HG03139 (cell line): ENCODE results near the gene GNAL.
A peak's percentile ranks its signal among the peaks of the same experiment; 100 is the strongest.

Source experiments
- ATAC-seq: cut with Tn5 transposase; IDR thresholded peaks from one replicate; pipeline ENCODE4 v1.9.1; 2021; ENCODE audit not compliant: unreplicated experiment

GNAL gene

DNA sequence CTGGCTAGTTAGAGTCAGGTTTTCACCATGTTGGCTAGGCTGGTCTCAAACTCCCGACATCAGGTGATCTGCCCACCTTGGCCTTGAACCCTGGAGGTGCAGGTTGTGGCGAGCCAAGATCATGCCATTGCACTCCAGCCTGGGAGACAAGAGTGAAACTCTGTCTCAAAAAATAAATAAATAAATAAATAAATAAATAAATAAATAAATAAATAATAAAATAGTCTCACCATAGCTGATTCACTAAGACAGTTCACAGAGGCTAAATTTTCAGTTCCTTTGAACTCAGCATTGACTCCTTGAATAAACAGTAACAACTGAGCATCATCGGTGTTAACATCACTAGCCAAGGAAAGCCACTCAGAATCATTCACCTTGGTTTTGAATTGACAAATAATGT, 32.7 kb downstream of the GNAL start:
- no peak for ATAC-seq

DNA sequence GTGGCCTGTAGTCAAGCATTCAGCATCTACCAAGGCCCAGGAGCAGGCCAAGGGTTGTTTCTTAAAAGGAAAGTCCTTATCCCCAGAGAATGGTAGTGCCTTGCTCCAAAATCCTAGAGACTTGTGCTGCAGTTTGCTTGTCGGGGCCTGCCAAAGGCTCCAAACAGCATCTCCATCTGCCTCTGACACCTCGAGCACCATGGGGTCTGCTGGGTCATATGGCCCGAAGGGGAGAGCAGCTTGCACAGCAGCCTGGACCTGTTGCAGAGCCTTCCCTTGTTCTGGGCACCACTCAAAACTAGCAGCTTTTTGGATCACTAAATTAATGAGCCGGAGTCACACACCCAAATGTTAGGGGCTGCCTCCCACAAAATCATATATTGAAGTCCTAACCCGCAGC, 35.7 kb downstream of the GNAL start:
- no peak for ATAC-seq

DNA sequence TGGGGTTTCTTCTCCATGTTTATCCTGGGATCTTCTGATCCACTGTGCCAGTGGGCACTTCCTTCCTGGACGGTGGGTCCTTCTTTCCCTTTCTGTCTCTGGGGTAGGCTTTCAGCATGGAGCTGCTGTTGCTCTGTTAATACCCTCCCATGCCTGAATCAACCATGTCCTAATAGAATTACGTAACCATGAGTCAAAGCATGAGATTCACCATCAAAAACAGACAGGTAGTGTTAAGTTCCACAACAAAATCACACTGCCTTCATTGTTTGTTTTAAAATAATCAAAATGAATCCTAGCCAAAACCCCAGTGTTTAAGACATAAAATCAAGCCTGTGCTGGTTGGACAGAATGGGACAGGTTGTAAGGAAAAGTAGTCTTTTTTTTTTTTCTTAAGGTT, 37.5 kb downstream of the GNAL start:
- no peak for ATAC-seq

DNA sequence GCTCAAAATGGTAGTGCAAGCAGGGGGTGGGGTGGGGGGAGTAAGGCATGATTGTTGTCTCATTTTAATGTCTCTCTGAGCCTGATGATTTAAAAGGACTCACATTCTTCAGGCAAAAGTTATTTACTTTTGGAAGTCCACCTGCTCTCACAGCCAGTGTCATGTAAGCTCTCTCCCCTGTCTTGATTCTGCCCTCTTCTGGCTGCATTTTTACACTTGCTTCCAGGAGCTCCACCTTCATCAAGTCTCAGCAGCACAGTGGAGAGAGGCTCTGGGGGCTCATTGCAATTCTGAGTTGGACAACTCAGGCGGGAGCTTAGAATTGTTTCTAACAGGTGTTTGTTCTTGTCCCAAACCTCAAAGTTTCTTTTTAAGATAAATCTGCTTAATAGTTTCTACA, 39.2 kb downstream of the GNAL start:
- no peak for ATAC-seq

DNA sequence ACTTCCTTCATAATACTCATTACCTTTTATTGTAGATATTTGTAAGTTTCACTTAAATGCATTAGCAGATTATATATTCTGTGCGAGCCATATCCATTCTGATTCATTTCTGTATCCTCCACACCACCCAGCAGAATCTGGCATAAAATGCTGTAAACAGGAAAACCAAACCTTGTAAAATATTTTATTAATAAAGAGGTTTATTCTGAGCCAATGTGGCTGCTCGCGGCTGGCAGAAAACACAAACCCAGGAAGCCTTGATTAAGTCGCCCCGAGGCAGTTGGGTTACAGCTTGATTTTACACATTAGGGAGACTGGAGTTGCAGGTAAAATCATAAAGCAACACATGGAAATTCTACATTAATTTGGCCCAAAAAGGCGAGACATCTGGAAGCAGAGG, 40.5 kb downstream of the GNAL start:
- no peak for ATAC-seq

DNA sequence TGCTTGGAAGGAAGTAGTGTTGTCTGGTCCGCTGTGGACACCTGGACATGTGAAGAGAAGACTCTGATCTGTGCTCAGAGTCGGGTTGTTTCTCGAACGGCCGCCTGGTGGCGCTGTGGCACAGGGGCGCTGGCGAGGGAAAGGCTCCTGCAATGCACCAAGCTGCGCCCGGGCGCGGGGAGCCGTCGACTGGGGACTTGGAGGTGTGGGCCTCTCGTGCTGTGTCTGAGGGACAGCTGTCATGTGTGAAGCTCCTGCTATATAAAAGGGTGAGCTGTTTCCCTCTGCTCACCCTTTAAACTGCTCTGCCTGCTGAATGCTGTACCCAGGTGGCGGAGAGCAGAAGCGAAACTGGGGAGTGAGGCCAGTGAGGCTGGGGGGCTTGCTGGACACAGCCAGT, 44.0 kb downstream of the GNAL start:
- peak; percentile 60 for ATAC-seq

DNA sequence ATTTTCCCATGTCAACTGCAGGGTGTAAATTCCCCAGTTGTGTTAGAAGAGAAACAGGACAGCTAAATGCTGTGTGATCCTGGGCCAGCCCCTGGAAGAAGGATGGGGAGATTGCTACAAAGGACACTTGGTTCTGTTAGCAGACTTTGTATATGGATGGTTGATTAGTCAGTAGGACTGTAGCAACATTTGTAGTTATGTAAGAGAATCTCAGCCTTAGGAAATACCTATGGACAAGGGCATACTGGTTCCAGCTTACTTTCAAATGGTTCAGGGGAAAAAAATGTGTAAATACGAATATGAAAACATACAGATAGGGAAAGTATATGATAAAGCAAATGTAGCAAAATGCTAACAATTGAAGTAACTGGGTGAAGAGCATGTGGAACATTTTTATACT, 47.6 kb downstream of the GNAL start:
- ATAC-seq = no peak

DNA sequence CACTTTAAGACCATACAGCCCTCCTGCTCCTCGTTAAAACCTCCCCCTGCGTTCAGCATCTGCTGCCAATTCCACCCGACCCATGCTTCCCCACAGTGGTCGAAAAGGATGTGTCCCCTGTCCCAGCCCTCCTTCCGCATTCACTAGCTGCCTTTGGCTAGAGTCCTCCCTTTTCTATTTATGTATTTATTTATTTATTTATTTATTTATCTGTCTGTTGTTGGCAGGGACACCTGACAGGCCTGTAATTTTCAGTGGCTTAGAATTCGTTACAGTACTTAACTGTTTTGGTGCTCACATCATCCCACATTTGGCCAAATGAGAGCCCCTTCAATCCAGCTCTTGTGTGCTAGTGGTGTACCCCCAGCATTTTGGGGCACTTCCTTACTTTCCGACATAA, 50.8 kb downstream of the GNAL start:
- no peak for ATAC-seq

DNA sequence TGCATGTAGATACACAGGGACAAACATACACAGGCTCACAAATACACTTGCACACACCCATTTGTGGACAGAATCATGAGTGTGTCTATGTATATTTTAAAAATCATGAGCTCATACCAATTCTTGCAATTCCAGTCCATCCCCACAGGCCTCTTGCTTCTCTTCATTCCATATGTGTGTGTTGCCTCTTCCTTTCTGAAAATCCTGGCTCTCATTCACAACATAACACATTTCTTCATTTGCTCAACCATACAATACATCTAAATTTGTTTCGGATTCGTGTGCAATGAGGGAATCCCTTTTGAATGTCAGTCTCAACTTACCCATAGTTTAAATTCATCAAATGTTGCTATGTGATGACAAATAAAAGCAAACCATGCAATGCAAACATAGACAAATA, 51.4 kb downstream of the GNAL start:
- ATAC-seq = no peak

DNA sequence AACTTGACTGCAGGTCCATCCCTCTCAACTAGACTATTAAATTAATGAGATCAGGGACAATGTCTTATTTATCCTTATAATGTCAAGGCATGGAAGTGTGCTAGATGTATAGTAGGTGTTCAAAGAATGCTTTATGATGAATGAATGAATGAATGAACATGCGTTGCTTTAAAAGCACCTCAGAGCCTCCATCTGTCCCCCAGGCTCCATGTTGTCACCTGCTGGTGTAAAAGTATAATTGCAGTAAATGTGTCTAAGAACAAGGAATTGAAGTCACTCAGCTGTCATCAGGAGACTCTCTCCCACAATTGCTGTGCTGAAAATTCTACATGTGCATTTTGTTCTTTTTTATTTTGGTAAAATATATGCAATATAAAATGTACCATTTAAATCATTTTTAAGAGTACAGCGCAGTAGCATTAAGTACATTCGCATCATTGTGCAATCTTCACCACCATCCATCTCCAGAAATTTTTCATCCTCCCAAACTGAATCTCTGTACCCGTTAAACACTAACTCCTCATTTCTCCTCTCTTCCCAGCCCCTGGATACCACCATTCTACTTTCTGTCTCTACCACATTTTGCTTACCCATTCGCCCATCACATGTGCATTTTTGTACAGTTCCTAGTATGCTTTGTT, 52.6 kb downstream of the GNAL start:
- ATAC-seq = no peak

DNA sequence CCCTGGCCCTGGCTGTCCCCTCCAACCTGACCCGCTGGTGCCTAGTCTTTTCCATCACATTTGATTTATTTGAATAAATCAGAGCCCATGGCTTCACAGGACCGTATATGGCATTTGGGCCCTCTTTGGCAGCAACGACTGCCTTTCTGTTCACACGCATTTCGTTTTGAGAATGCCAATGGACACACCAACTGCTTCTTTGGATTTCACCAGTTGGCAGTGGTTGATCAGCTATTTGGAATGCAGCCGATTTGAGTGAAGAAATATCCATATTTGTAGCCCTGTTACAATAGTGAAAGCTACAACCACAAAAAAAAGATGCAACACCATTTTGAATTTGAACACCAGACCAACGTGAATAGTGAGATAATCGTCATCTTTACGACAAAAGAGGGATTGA, 56.5 kb downstream of the GNAL start:
- no peak for ATAC-seq

DNA sequence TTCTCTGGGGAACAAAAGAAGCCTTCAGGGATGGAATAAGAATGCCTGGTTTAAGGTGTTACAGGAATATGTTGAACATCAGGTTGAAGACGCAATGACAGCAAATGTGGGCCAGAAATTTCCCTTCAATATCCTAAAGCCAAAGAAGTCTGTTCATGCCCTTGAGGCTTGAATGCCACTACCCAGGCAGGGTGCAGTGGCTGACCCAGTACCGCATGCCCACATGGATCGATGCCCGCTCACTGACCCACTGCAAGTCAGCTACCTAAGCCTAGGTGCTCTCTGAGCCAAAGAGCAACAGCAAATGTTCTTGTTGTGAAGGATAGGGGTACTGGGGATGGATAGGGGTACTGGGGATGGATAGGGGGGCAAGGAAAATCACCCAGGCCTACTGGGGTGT, 58.2 kb downstream of the GNAL start:
- ATAC-seq = no peak

DNA sequence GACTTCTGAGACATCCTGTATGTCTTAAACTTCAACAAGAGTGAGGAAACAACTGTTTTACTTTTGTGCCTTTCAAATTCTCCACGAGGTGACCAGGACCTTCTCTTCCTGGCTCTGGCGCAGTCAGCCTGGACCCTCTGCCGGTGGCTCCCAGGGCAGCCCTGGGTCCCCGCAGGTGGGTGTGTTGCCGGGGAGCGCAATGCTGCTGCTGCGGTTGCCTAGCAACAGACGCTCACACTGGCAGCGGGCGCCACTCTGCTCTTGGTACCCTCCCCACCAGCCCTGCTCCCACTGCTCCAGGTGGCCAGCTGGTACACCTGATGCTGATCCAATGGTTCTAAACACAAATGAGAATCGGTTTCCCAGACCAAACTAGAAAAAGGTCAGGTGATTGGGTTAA, 58.7 kb downstream of the GNAL start:
- no peak for ATAC-seq

DNA sequence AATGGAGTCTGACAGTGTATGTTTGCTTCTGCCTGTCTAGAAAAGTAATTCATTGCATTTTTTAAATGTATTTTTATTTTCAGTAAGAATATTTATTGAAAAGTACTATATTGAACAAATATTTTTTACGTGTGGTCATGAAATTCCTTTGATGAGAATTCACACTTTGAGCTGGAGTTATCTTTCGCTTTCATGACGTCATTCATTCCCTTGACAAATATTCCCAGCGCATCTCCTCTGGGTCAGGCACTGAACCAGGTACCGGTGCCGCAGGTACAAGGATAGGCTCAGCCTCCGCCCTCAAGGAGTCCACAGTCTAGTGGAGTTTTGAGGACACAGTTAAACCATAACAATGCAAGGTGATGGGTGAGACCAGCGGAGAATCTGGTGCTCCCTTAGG, 60.2 kb downstream of the GNAL start:
- no peak for ATAC-seq

DNA sequence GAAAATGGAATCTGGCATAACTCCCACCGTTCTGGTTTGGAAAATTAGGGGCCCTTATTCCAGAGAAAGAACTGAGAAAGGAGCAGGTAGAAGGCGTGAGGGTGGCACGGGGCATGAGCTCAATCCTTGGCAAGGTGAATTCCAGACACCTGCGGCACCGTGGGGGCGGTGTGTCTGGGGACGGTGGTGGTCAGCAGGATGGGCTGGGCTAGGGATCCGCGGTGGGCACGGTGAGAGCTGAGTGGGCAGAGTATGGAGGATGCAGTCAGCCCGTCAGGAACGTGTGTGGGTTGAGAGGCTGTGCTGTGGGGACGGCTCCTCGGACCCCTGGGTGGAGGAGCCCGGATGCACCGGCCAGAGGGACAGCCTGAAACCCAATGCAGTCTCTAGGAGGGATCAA, 61.1 kb downstream of the GNAL start:
- no peak for ATAC-seq

DNA sequence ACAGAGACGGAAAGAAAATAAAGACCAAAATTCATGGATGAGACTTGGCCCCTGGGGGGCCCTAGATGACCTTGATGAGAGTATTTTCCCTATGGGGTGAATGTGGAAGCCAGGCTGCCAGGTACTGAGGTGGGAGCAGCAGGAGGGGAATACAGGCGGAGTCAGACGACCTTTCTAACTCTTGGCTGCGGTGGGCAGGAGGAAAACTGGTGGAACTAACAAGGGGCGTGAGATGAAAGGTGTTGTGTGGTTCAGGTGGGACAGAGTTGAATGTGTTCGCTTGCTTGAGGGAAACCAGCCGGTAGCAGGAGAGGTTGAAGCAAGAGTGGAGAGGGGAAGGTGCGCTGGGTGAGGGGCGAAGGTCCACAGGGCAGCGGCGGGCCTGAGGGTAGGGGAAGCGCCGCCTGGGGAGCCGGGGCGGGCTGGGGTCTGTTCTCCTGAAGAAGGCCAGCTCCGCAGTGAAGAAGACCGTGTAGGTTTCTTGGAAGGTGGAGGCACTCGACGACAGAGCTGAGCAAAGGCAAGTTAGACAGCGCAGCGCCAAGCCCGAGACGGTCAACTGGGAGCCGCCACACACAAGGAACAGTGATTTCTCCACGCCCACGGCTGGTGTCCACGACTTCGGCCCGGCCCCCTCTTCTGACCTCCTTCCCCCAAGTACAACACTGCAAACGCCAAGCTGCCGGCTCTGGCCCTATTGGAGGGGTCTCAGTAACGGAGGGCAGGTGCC, 61.7 kb downstream of the GNAL start:
- ATAC-seq = no peak

DNA sequence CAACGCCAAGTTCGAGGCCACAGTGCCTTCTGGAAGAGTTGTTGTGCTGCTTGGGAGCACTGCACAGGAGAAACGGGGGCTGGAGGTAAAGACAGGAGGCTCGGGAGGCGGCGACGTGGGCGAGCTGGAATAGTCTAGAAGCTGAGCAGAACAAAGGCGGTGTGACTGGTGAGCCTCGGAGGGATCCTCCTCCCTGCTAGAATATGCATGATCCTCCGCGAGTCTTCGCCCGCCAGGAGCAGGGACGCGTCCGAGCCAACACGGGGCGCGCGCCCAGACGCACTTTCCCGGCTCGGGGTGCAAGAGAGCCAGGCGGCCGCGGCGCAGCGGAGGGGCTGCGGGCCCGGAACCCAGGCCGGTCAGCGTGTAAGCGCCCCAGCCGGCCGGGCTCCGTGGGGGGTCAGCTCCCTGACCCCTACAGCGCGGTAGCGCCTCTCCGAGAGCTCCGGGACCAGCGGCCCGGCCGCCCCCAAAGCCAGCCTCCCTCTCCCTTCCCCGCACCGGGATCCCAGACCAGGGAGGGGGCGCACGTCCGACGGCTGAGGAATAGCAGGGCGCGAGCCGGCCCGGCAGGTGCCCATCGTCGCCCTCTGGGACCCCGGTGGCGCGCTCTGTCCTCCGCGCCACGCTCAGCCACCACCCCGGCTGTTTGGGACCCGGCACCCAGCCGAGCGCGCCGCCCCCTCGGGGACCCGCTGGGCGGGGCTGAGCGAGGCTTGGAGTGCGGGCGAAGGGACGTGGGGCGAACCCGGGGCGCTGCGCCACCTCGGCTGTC, 62.5 kb downstream of the GNAL start:
- ATAC-seq = no peak

DNA sequence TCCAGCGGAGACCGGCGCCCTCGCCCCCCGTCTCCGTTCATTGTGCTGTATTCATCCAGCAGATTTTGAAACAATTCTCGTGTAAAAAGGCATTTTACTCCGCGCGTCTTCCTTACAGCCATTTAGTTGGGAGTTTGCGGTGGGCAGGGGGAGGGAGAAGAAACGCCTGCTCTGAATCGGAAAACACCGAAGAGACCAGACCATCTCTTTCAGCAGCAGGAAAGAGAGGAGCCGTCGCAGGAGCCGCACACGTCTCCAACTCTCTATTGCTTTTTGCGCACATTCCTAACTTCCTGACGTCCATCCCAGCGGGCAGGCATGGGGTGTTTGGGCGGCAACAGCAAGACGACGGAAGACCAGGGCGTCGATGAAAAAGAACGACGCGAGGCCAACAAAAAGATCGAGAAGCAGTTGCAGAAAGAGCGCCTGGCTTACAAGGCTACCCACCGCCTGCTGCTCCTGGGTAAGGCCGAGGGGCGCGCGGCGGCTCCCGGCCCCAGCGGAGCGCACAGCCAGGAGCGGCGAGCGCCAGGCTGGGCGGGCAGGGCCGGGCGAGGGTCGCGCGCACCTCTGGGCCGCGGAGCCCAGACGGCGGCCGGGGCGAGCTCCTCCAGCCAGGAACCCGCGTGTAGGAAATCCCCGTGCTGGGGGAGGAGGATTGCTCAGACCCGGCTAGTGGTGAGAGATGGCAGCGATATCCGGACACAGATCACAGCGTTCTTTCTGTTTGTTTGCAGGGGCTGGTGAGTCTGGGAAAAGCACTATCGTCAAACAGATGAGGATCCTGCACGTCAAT, 63.2 kb downstream of the GNAL start:
- ATAC-seq = no peak

DNA sequence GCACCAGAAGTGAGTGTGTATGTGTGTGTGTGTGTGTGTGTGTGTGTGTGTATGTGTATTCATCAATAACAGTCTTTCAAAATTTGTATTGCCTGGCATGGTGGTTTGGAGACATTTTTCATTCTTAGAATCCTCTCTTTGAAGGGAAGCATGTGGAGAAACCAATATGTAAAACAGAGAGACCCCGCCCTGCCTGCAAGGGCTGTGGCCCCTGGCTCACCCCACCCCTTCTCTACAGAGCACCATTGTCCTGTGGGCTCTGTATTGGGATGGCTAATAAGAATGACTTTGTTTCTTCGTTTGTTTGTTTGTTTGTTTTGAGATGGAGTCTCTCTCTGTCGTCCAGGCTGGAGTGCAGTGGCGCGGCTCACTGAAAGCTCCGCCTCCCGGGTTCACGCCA, 65.9 kb downstream of the GNAL start:
- no peak for ATAC-seq

DNA sequence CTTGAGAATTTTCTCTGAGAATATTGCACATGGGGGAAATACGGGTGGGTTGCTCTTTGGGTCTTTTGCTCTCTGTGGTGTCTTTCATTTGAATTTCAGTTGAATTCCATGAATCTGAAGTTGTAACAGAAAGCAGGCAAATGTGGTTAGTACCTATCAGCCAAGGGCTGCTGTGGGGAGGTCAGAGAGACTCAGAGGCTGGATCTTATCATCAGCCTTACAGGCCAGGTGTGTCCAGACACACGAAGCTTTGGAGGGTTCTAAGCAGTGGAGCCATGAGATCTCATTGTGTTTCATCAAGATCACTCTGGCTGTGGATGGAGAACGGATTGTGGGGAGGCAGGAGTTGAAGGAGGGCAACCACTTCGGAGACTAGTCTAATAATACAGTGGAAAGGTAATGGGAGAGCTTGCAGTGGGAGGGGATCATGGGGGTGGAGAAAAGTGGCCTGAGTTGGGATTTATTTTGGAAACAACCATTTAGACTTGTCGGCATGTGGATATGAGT, 68.1 kb downstream of the GNAL start:
- ATAC-seq = no peak

DNA sequence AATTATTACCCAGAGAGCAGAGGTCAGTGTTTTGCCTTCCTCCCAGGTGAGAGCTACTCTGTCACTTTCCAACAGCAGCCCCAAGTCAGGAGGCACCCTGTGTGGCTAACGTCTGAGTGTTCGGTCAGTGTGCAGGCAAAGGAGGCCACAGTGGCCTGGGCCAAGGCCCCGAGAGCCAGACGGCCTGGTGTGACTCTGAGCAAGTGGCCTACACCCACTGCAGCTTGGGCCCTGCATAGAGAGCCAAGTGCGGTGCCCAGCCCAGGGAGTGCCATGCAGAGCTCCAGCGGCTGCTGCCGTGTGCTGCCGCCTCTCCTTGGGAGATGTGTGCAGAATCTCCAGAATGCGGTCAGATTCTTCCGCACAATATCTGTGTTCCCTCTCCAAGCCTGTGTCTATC, 70.4 kb downstream of the GNAL start:
- ATAC-seq = no peak
